Measurements from ENCODE around the gene GFOD2. TPM values are rescaled to one million over a fixed set of nuclear protein-coding genes. Genes with fewer than 3 reads are reported as not detected.

GFOD2 gene
- total and polyA plus RNA-seq, 8 donors = 7.6 to 87.5 (median 12.9) TPM

GRCh38 chr16:67667817-67668494 lies 51.2 kb downstream of the GFOD2 start:
- intact Hi-C loops (cut with DNase I; ENCODE audit: low total_unique reads) = no loop called here
- peaks cover 26 to 48% (median 43%) of the 10 kb centered on the region in 4 donors for H3K4me1 ChIP-seq
- H3K9me3 ChIP-seq = no peaks in the 10 kb centered on the region
- WGBS, 5 donors = 9 to 20% (median 17%) methylated on average over 4 to 18 of the region's 18 CpGs
- DNase-seq = peak; percentile 88 to 96
- H3K4me3 ChIP-seq = peak overlapping the region; percentile 84 to 96 (median 90)
- peaks cover 6 to 19% (median 10%) of the 10 kb centered on the region in 4 donors for H3K36me3 ChIP-seq
- no peaks in the 10 kb centered on the region for H3K27me3 ChIP-seq
- peak overlapping the region; percentile 34 to 93 (median 87) for H3K27ac ChIP-seq
- TF ChIP-seq POLR2A (IDR thresholded peaks at IDR 0.05) (no peak), POLR2AphosphoS5 (IDR thresholded peaks at IDR 0.05) (peak in 2 of 3 donors; percentile 34 to 88), CTCF (IDR thresholded peaks at IDR 0.05) (peak in 5 of 7 experiments; percentile 81 to 98 (median 87))

- Histone ChIP-seq H3K4me3 (peak overlapping the region; percentile 84 to 96 (median 90)), H3K36me3 (peaks cover 9 to 23% (median 13%) of the 10 kb centered on the region in 4 donors), H3K27ac (peak overlapping the region; percentile 34 to 93 (median 87)), H3K27me3 (no peaks in the 10 kb centered on the region), H3K9me3 (no peaks in the 10 kb centered on the region), H3K4me1 (peaks cover 24 to 46% (median 38%) of the 10 kb centered on the region in 4 donors)
- TF ChIP-seq EP300 (IDR thresholded peaks at IDR 0.05) = no peak
- no peak for TF ChIP-seq POLR2AphosphoS5 (IDR thresholded peaks at IDR 0.05)
- TF ChIP-seq POLR2A (IDR thresholded peaks at IDR 0.05) = no peak
- TF ChIP-seq CTCF (IDR thresholded peaks at IDR 0.05) = no peak
- 38 to 58% (median 52%) methylated on average over 6 to 10 of the region's 10 CpGs for WGBS, 5 donors
- intact Hi-C loops (cut with DNase I; ENCODE audit: low total_unique reads) = no loop called here
- no peak for DNase-seq
Observed at GRCh38 chr16:67667453-67667816, 51.7 kb downstream of the GFOD2 start.

- Histone ChIP-seq H3K9me3 (no peaks in the 10 kb centered on the region), H3K27me3 (no peaks in the 10 kb centered on the region), H3K36me3 (peaks cover 9 to 23% (median 15%) of the 10 kb centered on the region in 4 donors), H3K4me1 (peaks cover 25 to 42% (median 36%) of the 10 kb centered on the region in 4 donors), H3K4me3 (peak within 1 kb of the TSS; percentile 84 to 96 (median 90)), H3K27ac (peak within 1 kb of the TSS; percentile 82 to 93 (median 87))
- intact Hi-C loops (cut with DNase I; ENCODE audit: low total_unique reads) = no loop called here
- DNase-seq = peak; percentile 88 to 94
- WGBS, 5 donors = 10 to 26% (median 14%) methylated on average over 20 to 78 of the region's 78 CpGs
- peak; percentile 41 to 58 (median 50) for TF ChIP-seq POLR2AphosphoS5 (IDR thresholded peaks at IDR 0.05)
- TF ChIP-seq CTCF (IDR thresholded peaks at IDR 0.05) = no peak
- TF ChIP-seq EP300 (IDR thresholded peaks at IDR 0.05) = no peak
Observed at GRCh38 chr16:67666559-67667452, 52.3 kb downstream of the GFOD2 start, which contains the start of the genes C16orf86 and ENKD1. Gene C16orf86, plus strand, starts transcription at chr16:67666814. Its CDS starts 157 bp downstream, at chr16:67666971. Gene ENKD1, minus strand, starts transcription at chr16:67666750. Its CDS starts 308 bp downstream, at chr16:67666442.

GRCh38 chr16:67666032-67666551 lies 53.0 kb downstream of the GFOD2 start:
- 0 to 3% (median 1%) methylated on average over 7 to 46 of the region's 46 CpGs for WGBS, 5 donors
- Histone ChIP-seq H3K9me3 (no peaks in the 10 kb centered on the region), H3K4me3 (peak overlapping the region; percentile 84 to 96 (median 90)), H3K4me1 (peaks cover 32 to 49% (median 43%) of the 10 kb centered on the region in 4 donors), H3K27ac (peak overlapping the region in 4 of 5 donors; percentile 82 to 93 (median 88)), H3K36me3 (peaks cover 9 to 23% (median 15%) of the 10 kb centered on the region in 4 donors), H3K27me3 (no peaks in the 10 kb centered on the region)
- DNase-seq = peak in 1 of 2 donors; percentile 71
- TF ChIP-seq POLR2A (IDR thresholded peaks at IDR 0.05) (no peak), CTCF (IDR thresholded peaks at IDR 0.05) (no peak), POLR2AphosphoS5 (IDR thresholded peaks at IDR 0.05) (no peak), EP300 (IDR thresholded peaks at IDR 0.05) (no peak)
- intact Hi-C loops (cut with DNase I; ENCODE audit: low total_unique reads) = no loop called here
